Ramos (cell line): ENCODE measurements around the gene RASA3.
"Not testable (repeated sequence)": the region's sequence is repeated elsewhere in the genome, so short reads cannot be mapped to it uniquely, and the experiment has no call there.

Experiments
- in situ Hi-C: fragments of 300-500 bp; cut with MboI; formaldehyde crosslinking; loops from one replicate; pipeline ENCODE4 v1.14.3; 2022; ENCODE audit warnings: low sequenced_read_pairs; ENCODE audit not compliant: unreplicated experiment

The RASA3 gene

GRCh38 chr13:114155926-114156883 lies 23.8 kb upstream of the RASA3 start:
- in situ Hi-C loops: no loop called here

GRCh38 chr13:114155320-114155719 lies 22.9 kb upstream of the RASA3 start:
- in situ Hi-C loops: no loop called here

GRCh38 chr13:114154476-114154875 lies 22.1 kb upstream of the RASA3 start:
- in situ Hi-C loops: no loop called here

- in situ Hi-C loops: no loop called here
These were observed 21.2 kb upstream of the RASA3 start for GRCh38 chr13:114153485-114154080.

- in situ Hi-C loops: no loop called here
These were observed 20.5 kb upstream of the RASA3 start for GRCh38 chr13:114152831-114153371.

GRCh38 chr13:114152285-114152645 lies 19.8 kb upstream of the RASA3 start:
- in situ Hi-C loops: no loop called here

GRCh38 chr13:114151565-114152284 lies 19.3 kb upstream of the RASA3 start:
- in situ Hi-C loops: no loop called here

- in situ Hi-C loops: no loop called here
These were observed 18.6 kb upstream of the RASA3 start for GRCh38 chr13:114151031-114151430.

- in situ Hi-C loops: no loop called here
These were observed 17.6 kb upstream of the RASA3 start for GRCh38 chr13:114149774-114150740.

- in situ Hi-C loops: not testable (repeated sequence)
These were observed 16.5 kb upstream of the RASA3 start for GRCh38 chr13:114148886-114149285.

- in situ Hi-C loops: no loop called here
These were observed 16.1 kb upstream of the RASA3 start for GRCh38 chr13:114148521-114148855.

- in situ Hi-C loops: no loop called here
These were observed 15.5 kb upstream of the RASA3 start for GRCh38 chr13:114147803-114148520.

GRCh38 chr13:114146629-114147028 lies 14.2 kb upstream of the RASA3 start:
- in situ Hi-C loops: no loop called here

- in situ Hi-C loops: no loop called here
These were observed 13.8 kb upstream of the RASA3 start for GRCh38 chr13:114146173-114146572.

GRCh38 chr13:114145722-114146121 lies 13.3 kb upstream of the RASA3 start:
- in situ Hi-C loops: no loop called here

- in situ Hi-C loops: no loop called here
These were observed 12.8 kb upstream of the RASA3 start for GRCh38 chr13:114145256-114145655.

GRCh38 chr13:114144606-114145244 lies 12.3 kb upstream of the RASA3 start:
- in situ Hi-C loops: no loop called here

GRCh38 chr13:114143806-114144605 lies 11.6 kb upstream of the RASA3 start:
- in situ Hi-C loops: no loop called here
